ENCODE data around the gene FBXL4. TPM values are rescaled to one million over a fixed set of nuclear protein-coding genes. Genes with fewer than 3 reads are reported as not detected.

FBXL4 gene
- total RNA-seq, result 9.8 and 14.2 TPM in 2 replicates

DNA sequence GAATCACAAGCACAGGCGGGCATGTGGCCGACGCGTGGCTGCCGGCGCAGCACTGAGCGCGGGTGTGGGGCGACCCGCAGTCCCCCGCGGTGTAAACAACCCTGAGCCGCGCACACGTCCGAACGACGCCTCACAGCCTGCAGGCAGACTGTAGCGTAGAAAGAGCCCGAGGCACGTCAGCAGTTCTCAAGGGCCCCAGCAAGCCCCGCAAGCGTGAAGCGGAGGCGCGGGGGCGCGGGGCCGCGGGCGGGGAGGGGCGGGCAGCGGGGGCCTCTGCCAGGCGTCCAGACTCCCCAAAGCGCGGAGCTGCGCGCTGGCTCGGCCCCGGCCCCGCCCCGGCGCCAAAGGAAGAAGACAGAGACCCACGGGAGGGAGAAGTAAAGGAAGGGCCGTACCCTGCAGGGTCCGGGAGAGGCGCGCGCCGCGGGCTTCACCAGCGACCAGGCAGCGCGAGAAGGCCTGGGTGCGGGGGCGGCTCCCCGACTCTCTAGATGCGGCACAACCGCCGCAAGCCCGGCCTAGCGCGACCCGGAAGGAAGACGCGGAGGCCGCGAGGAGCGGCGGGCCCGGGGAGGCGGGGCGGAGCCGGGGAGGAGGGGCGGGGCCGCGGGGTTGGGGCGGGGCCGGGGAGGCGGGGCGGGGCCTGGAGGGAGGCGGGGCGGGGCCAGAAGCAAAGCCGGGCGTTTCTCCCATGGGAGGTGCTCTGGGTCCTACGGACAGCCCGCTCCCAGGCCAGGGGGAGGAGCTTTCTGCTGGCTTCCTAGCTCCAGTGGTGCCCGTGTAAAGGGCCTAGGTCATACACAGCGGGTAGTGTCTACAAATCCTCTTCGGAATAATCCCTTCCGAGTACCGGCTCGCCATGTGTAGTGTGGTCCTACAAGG, at the start of gene FBXL4:
Gene FBXL4, minus strand, starts transcription at position 536 of the 882 bp plus-strand sequence. CDS start 20,958 bp downstream, outside the sequence.

DNA sequence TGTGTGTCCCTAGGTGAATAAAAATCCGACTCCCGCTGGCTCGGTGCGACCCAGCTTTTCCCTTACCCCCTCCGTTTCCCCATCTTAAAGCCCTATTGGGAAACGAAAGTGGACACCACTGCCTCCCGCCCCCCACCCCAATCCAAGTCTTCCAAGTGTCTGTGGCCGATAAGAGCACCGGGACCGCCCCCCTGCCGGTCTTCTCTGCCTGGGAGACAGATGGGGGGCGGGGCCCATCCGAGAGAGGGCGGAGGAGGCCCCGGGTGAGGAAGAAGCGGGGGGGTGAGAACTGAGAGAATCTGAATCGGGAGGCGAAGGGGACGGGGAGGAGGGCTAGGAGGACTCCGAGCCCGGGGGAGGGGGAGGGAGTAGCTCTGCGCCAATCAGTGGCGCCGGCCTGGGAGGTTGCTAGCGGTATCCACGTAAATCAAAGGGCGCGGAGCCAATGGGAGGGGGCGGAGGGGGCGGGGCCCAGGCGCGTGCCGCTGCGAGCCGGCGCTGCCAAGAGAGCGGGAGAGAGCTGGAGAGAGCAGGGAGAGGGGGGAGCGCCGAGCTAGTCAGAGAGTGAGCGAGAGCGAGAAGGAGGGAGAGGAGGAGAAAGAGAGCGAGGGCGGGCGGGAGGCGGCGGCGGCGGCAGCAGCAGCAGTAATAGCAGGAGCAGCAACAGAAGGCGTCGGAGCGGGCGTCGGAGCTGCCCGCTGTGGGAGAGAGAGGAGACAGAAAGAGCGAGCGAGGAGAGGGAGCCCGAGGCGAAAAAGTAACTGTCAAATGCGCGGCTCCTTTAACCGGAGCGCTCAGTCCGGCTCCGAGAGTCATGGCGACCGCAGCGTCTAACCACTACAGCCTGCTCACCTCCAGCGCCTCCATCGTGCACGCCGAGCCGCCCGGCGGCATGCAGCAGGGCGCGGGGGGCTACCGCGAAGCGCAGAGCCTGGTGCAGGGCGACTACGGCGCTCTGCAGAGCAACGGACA, 113.4 kb downstream of the FBXL4 start, which contains the start of gene POU3F2:
Gene POU3F2, plus strand, starts transcription at position 515 of the 972 bp plus-strand sequence. Its CDS starts 300 bp downstream, at position 815.

Other genes starting within 250 kb of the FBXL4 start
- gene POU3F2, start 113.4 kb downstream of the FBXL4 start, total RNA-seq, result not detected in 2 replicates

Data from vein endothelial cell (primary cell).